Left hindlimb (tissue), 1 donor: ENCODE data around the gene OTOA.
"Not testable (repeated sequence)": the region's sequence is repeated elsewhere in the genome, so short reads cannot be mapped to it uniquely, and the experiment has no call there.

ENCODE experiments used
- DNase-seq: peaks from one replicate; pipeline ENCODE4 v3.0.0-alpha.2; 2018

OTOA gene

DNA sequence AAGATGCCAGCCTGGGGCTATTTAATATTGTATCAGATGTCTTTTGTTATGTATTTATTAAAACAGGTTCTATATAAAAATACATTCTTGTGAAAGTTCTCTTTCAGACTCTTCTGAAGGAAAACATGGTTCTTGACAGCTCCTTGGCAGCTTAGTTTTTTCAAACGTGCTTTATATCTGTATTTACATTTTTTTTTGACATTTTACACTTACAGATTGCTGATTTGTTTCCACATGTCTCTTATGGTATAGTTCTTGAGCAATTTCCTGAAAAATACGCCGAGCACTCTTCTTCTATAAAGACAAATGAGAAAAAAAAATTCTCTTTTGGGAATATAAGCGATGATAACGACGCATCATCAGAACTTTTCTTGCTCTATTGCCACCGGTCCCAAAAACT lies 20.9 kb upstream of the OTOA start:
- no peak for DNase-seq

DNA sequence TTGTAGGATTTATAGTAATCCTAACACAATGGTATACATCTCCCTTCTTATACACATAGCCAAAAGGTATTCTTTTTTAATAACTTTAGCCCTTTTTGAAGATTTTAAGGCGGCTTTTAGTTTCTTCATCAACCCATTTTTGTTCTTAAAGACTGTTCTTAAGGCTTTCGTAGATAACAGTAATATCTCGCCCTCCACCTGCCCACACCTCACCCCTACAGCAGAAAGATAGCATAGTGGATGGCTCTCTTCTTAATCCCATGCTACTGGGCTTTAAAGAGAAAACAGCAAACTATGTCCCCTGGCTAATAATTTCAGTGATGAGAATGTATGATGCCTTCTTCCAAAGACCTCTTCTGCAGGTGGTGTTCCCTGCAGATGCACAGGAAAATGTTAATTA lies 20.0 kb upstream of the OTOA start:
- no peak for DNase-seq

DNA sequence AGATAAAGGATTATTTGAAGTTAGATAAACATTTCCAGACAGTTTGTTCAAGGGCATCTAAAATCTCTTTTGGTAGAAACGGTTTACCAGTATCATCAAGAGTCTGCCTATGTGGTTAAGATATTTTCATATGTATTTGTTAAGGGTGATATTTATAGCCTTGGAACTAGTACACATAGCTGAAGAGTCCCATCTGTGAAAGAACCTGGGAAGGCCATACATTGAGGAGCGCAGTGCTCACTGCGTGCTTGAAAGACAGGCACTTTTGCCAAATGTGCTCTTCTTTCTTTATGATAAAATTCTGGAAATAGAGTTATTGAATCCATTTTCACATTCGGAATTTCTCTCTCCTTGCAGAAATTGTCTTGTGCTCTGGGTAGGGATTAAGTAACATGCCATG lies 19.1 kb upstream of the OTOA start:
- DNase-seq, result no peak

DNA sequence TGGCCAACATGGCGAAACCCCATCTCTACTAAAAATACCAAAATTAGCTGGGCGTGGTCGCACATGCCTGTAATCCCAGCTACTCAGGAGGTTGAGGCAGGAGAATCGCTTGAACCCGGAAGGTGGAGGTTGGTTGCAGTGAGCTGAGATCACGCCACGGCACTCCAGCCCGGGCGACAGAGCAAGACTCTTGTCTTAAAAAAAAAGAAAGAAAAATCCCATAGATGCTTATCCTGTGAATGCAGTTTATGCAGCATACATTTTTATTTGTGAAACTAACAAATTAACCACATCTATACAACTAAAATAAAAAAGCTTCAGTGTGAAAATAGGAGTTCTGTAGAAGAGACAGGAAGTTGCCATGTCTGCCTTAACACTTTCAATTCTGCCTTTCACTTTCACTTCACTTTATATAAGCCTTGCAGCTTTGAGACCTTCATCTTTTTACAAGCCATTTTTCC lies 18.5 kb upstream of the OTOA start:
- DNase-seq, result no peak

DNA sequence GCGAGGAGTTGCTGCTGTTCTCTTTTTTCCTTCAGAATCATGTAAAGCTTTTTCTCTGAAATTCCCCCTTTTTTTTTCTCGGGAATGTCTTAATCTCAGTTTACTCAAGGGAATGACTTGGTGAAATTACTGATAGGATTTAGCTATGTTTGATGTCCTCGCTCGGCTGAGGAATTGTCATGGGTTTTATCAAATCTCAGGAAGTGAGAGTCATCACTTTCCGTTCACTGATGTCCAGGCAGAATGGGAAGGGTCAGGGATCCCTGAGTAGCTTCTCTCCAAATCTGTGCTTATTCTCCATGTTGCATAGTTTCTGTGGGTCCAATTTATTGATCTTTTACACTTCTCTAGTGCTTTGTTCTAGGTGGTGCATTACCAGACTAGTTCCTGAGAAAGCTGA lies 17.7 kb upstream of the OTOA start:
- DNase-seq, result no peak

DNA sequence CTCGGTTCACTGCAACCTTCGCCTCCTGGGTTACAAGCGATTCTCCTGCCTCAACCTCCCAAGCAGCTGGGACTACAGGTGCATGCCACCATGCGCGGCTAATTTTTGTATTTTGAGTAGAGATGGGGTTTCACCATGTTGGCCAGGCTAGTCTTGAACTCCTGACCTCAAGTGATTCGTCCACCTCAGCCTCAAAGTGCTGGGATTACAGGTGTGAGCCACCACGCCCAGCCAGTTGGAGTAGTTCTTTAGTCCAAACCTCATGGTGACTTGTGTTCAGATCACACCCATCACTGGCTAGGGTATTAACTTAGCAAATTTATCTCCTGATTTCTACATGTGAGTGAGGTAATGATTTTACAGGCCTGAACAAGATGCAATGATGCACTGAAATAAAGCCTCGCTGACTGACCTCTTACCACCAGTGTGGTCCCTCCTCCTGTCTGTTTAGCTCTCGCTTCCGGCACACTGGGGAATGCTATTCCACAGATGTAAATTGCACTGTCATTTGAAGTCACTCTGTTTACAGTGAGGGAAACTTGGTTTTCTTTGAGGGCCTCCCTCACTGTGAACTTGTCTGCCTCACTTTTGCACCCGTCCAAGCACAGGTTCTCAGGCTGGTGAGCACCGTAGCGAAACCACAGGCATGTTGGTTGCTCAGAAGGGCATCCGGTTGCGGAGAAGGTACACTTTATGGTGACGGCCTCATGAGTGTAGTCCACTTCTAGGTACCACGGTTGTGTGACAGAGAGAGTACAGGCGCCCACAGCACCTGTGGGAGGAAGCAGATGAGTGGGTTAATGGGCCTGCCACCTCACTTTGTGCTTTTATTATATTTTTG lies 16.8 kb upstream of the OTOA start:
- no peak for DNase-seq

DNA sequence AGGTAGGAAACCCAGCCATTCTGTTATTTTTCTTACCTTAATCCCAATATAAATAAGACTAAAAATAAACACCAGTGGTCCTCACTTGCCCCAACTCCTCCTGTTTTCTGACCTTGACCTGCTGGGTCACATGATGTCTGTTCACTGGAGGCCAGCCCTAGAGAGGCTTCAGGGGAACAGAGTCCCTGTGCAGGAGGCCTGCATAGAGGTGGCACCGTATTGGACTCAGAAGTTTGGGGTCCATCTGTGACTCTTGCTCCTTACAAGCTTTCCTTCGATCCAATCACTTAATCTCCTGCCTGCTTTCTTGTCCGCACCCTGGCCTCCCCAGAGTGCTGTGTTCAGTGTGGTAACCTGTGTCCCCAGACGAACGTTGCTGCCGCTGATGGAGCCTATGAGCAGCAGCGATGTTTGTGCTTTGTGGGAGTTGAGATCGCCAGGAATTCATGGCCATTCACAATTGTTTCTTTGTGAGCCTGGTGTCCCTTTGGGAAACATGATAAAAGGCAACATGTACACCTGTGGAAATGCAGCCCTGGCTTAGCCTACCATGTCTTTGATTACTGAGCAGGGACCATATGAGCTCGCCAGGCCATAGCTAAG lies 16.1 kb upstream of the OTOA start:
- no peak for DNase-seq

DNA sequence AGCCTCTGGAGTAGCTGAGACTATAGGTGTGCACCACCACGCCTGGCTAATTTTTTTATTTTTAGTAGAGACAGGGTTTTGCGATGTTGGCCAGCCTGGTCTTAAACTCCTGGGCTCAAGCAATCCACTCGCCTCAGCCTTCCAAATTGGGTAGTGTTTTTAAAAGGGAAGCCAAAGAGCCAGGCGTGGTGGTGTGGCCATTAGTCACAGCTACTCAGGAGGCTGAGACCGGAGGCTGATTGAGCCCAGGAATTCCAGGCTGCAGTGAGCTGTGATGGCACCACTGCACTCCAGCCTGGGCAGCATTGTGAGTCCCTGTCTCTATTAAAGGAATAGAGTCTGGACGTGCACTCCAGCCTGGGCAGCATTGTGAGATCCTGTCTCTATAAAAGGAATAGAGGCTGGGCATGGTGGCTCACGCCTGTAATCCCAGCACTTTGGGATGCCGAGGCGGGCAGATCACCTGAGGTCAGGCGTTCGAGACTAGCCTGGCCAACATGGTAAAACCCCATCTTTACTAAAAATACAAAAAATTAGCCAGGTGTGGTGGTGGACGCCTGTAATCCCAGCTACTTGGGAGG lies 13.9 kb upstream of the OTOA start:
- DNase-seq, result not testable (repeated sequence)

DNA sequence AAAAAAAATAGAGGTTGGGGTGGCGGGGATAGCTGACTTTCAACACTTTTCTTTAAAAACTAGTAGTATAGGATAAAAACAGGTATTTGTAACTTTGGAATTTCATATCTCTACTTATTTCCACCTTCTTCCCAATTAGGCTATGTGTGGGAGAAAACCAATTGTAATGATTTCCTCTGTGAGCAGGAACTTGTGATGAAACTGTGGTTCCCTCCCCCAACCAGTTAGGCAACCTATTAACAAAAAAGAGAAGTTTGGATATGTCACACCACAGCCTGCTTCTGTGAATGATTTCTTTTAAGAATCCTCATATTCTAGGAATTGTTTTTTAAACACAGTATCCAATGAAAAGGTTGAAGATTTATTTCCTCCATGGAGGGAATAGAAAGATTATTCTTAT lies 13.2 kb upstream of the OTOA start:
- no peak for DNase-seq

DNA sequence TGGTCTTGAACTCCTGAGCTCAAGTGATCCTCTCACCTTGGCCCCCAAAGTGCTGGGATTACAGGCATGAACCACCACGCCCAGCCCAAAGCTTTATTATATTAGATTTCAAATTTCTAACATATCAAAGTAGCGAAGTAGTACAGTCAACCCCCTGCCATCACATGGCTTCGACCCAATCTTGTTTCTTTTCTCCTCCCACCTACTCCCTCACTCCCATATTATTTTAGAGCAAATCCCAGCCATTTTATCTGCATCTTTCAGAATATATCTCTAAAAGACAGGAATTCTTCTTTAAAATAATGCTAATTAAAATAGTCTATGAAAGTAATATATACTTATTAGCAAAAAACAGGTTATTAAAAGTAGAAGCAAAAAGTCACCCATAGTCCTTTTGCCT lies 12.3 kb upstream of the OTOA start:
- DNase-seq, result no peak

DNA sequence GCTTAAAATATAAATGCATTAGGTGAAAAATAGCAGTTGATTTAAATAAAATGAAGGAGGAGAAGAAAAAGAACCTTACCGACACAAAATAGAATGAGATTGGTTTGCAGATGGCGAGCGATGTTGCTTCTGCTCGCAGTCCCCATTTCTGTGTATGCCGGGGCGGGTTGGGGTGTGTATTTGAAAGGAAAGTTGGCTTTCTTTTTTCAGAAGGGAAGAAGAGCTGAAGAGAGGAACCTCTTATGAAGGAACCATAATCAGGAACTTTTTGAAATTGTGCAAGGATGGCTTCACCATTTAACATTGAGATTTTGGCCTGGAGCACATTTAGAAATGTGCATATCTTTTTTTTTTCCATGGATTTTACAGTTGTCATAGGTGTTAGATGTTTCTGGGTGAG lies 11.3 kb upstream of the OTOA start, which contains the start of gene IGSF6:
IGSF6 (minus strand) TSS at position 156 of the 400 bp plus-strand sequence; CDS start at position 146, 10 bp downstream.
- no peak for DNase-seq

DNA sequence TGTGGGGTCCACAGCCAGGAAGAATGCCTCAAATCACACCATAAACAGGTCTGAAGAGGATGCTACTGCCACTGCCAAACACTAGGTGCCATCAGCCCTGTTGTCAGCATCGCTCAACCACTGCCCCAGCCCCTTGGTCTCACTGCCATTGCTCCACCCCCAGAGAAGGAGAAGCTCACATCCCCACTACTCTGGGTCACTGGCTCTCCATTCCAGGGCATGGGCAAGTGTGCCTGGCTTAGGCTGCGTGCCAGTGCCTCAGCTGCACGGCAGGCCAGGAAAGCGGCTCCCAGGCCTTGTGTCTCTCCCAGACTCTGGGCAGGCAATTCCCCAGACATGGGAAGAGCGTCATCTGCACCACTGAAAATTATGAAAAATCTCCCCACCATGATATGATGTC lies 10.2 kb upstream of the OTOA start:
- no peak for DNase-seq

DNA sequence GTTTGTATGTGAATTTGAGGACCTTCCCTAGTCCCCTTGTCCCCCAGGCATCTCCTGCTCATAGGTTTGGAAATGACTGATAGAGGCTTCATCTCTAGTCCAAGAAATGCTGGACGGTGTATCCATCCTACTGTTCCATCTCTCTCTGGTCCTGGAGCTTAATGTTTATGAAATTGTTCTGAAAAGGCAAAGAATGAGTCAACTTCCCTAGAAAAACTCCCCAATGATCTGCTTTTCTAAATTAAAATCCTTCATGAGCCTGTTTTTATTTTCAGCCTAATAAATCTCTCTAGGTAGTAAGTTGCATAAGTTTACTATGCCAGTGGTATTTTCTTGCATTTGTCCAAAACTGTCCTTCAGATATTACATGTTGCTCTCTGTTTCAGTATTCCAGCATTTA lies 9.3 kb upstream of the OTOA start:
- no peak for DNase-seq

DNA sequence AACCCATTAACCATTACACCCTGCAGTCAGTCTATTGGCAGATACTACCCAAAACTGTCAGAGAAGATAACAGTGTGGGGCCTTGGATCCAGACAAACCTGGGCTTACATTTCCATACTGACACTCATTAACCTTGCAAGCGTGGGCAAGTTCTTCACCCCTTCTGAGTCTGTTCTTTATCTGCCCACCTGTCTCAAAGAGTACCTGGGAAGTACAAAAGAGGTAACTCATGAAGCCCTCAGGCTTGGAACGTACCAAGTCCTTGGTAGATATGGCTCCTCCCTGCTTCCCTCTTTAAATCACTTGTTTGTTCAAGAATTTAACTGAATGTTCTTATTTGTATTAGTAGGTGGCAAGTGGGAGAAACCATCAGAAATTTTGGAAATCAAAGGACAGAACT lies 8.9 kb upstream of the OTOA start:
- DNase-seq, result no peak

DNA sequence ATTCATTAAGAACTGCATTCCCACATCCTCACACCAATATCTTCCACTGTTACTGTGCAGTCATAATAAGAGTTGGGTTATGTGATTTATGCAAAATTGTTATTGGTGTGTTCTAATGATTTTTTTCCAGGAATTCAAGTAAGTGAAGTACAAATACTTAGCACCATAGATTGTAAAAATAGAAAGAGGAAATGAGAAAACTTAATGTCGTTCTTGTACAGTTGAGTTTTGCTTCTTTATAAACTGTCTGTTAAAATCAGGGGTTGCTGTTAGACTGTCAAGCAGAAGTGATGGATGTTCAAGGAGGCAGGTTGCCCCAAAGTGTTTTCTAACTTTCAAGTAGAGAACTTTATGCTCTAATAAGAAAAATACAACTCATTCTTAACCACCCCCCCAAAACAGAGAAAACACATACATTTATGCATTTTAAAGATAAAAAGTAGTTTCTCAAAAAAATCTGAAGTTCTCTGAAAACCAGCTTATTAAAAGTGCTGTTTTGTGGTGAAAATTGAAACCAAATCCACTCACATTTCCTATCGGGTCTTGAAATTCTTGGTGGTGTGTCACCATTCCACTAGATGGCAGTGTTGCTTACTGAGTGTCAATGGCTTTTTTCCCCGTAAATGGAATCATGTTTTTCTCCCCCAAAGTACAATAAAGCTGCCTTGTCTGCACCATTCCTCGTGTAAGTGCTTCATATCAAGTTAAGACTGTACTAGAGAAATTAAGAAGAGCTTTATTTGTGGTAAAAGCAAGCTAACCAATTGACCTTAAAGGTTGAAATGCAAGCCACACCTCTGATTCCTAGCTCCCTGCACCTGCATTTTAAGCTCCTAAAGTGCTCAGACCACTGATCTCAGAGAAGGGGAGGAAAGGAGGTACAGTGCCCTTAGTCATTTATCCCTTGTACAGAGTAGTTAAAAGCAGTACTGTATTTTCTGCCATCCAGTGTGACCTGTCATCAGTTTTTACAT lies 6.7 kb upstream of the OTOA start:
- no peak for DNase-seq

DNA sequence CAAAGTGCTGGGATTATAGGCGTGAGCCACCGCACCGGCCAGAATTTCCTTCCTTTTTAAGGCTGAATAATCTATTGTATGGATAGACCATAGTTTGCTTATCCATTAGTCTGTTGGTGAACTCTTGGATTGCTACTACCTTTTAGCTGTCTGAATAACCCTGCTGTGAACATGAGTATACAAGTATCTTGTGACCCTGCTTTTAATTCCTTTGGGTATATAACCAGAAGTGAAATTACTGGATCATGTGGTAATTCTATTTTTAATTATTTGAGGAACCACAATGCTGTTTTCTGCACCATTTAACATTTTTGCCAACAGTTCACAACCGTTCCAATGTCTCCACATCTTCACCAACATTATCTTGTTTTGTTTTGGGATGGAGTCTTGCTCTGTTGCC lies 4.6 kb upstream of the OTOA start:
- DNase-seq, result no peak

DNA sequence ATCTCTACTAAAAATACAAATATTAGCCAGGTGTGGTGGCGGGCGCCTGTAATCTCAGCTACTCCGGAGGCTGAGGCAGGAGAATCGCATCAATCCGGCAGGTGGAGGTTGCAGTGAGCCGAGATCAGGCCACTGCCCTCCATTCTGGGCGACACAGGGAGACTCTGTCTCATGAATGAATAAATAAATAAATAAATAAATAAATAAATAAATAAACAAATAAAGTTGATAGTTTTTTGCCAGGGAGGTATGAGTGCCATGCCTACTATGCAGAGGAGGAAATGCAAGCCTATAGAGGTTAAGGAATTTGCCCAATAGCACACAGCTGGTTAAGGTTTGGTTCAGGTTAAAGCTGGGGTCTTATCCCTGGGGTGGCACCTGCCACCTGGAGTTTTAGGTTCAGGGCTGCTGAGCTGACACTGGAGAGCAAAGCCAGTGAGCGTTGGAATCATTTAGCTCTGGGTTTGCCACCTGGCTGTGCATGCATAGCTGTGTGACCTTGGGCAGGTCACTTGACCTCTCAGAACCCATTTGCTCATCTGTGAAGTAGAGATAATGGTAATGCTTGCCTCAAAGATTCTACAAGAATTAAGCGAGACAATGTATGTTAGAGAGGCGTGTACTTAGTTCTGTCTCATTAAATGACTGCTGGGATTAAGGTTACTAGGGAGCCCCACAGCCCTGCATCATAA lies 1.2 kb downstream of the OTOA start:
- no peak for DNase-seq

DNA sequence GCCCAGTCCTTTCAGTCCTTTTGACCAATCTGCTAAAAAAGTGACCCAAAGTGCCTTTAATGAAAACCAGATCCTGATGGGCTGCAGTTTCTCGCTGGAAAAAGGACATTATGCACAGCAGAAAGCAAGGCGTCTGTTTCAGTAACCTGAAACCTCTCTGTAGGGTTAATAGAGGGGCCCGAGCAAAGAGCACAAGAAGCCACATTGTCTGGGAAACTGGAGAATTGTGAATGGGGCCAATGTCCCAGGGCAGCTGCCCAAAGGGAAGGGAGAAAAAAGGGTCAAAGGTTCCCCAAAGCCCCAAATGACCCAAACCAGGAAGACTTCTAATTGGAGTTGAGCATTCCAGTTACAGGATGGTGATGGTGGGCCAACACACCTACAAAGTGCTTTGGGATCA lies 3.0 kb downstream of the OTOA start:
- DNase-seq, result no peak

DNA sequence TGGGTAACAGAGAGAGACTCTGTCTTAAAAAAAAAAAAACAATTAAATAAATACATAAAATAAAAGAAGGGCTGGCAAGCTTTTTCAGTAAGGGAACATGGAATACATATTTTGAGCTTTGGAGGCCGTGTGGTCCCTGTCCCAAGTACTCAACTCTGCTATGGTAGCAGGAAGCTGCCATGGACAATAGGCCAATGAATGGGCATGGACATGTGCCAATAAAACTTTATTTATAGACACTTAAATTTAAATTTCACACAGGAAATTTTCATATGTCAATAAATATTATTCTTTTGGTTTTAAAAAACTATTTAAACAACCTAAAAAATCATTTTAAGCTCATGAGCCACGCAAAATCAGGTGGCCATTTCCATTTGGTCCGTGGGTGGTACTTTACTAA lies 3.8 kb downstream of the OTOA start:
- no peak for DNase-seq

DNA sequence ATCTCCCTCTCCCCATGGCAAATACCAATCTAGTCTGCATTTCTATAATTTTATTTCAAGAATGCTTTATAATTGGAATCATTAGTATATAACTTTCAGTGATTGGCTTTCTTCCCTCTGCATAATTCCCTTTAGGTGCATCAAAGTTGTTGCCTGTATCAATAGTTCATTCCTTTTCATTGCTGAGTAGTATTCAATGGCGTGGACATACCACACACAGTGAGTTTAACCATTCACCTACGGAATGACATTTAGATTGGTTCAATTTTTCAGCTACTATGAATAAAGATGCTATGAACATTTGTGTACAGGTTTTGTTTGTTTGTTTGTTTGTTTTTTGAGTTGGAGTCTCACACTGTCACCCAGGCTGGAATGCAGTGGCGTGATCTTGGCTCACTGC lies 9.7 kb downstream of the OTOA start:
- DNase-seq, result no peak

DNA sequence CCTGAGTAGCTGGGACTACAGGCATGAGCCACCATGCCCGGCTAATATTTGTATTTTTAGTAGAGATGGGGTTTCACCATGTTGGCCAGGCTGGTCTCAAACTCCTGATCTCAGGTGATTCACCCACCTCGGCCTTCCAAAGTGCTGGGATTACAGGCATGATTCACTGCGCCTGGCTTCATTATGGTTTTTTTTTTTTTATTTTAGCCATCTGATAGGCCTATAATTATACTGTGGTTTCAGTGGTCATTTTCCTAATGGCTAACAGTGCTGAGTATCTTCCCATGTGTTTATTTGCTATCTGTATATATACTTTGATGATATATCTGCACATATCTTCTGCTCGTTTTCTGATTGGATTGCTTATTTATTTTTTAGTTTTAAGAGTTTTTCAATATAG lies 10.7 kb downstream of the OTOA start:
- DNase-seq, result not testable (repeated sequence)

DNA sequence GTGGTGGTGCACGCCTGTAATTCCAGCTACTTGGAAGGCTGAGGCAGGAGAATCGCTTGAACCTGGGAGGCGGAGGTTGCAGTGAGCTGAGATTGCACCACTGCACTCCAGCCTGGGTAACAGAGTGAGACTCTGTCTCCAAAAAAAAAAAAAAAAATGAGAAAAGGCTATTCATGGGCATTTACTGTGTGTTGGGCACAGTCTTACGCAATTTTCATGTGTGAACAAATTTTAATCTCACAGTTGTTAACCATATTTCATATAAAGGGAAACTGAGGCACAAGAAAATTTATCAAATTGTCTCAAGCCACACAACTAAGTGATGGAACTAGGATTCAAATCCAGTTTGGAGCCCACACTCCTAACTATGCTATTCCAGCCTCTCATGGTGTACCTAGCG lies 16.9 kb downstream of the OTOA start:
- not testable (repeated sequence) for DNase-seq
